ENCODE measurements around the gene RGL4. TPM values are rescaled to one million over a fixed set of nuclear protein-coding genes. Genes with fewer than 3 reads are reported as not detected.

Gene RGL4, protein sequence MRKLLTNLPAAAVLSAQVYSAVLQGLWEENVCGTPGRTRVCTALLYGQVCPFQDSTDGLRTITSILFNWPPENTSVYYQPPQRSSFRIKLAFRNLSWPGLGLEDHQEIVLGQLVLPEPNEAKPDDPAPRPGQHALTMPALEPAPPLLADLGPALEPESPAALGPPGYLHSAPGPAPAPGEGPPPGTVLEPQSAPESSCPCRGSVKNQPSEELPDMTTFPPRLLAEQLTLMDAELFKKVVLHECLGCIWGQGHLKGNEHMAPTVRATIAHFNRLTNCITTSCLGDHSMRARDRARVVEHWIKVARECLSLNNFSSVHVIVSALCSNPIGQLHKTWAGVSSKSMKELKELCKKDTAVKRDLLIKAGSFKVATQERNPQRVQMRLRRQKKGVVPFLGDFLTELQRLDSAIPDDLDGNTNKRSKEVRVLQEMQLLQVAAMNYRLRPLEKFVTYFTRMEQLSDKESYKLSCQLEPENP
- total RNA-seq, result not detected in 2 replicates

DNA sequence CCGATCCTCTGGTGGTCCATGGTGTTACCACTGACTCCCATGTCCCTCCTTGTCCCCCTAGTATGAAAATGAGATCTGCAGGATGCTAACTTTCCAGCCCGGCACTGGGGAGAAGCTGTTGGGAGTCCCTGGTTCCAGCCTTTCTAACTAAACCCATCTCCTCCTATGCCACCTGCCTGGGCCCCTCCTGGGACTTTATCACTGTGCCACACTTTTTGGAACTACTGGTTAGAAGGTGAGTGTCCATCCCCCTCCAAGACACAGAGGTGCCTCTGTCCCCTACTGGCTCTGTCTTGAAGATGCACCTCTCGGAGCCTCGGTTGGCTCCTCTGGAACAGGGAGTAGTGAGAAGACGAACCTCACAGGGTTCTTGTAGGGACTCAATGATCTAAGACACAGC, at the start of gene RGL4:
TSS of gene RGL4 (plus strand) at position 301 of the 400 bp plus-strand sequence. CDS start 1,018 bp downstream, outside the sequence.

Other genes with a start within 250 kb of the RGL4 start
- not detected in 2 replicates for gene IGLL1, start 110.7 kb upstream of the RGL4 start, total RNA-seq
- 0.43 TPM in 1 of 2 replicates, not detected in the other for gene DRICH1, start 58.7 kb upstream of the RGL4 start, total RNA-seq
- gene ZNF70, start 60.1 kb downstream of the RGL4 start, total RNA-seq, result 1.7 and 2.9 TPM in 2 replicates
- gene VPREB3, start 63.4 kb downstream of the RGL4 start, total RNA-seq, result not detected in 2 replicates
- not detected in 2 replicates for gene C22orf15, start 72.0 kb downstream of the RGL4 start, total RNA-seq
- gene CHCHD10, start 77.0 kb downstream of the RGL4 start, total RNA-seq, result 10.6 and 29.6 TPM in 2 replicates
- 0.34 and 0.93 TPM in 2 replicates for gene MMP11, start 81.8 kb downstream of the RGL4 start, total RNA-seq
- gene SMARCB1, start 96.0 kb downstream of the RGL4 start, total RNA-seq, result 30.4 and 39.5 TPM in 2 replicates
- gene DERL3, start 148.0 kb downstream of the RGL4 start, total RNA-seq, result under 0.01 and 0.07 TPM in 2 replicates
- 6.2 and 10.0 TPM in 2 replicates for gene SLC2A11, start 166.9 kb downstream of the RGL4 start, total RNA-seq
- gene MIF, start 203.4 kb downstream of the RGL4 start, total RNA-seq, result 210 and 212 TPM in 2 replicates